Measurements from ENCODE around the gene SRSF11. TPM values are rescaled to one million over a fixed set of nuclear protein-coding genes. Genes with fewer than 3 reads are reported as not detected.

SRSF11 gene, protein sequence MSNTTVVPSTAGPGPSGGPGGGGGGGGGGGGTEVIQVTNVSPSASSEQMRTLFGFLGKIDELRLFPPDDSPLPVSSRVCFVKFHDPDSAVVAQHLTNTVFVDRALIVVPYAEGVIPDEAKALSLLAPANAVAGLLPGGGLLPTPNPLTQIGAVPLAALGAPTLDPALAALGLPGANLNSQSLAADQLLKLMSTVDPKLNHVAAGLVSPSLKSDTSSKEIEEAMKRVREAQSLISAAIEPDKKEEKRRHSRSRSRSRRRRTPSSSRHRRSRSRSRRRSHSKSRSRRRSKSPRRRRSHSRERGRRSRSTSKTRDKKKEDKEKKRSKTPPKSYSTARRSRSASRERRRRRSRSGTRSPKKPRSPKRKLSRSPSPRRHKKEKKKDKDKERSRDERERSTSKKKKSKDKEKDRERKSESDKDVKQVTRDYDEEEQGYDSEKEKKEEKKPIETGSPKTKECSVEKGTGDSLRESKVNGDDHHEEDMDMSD
- total RNA-seq = 42.9 and 59.0 TPM in 2 replicates

DNA sequence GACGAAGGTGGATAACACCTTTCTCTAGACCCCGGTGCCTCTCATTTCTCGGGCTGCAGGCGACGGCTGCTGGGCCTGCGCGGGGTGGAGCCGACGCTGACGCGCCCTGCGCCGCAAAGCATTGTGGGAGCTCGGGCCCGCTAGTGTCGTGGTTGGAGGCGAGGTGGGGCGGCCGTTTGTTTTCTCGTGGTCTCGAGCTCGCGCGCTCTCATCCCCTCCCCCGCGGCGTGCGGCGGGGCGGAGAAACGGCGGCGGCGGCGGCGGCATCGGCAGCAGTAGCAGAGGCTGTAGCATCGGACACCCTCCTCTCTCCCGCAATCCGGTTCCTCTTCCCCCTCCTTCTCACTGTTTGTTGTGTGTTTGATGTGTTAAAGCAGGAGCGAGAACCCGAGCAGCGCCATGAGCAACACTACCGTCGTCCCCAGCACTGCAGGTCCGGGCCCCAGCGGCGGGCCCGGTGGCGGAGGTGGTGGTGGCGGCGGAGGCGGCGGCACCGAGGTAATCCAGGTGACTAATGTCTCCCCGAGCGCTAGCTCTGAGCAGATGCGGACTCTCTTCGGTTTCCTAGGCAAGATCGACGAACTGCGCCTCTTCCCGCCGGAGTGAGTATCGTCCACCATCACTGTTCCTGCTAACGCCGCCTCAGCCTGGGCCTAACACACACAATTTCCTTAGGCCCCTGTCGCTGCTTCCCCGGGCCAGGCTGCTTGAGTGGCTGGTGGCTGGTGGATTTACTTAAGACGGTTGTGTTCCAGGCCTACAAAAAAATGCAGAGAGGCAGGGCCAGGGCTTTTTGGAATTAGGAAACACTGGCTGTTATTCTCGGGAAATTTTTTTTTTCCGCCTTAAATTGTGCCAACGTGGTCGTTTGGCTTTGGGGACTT lies at the start of gene SRSF11:
TSS of gene SRSF11 (plus strand) at position 143 of the 884 bp plus-strand sequence. CDS start at position 400, 257 bp downstream.

DNA sequence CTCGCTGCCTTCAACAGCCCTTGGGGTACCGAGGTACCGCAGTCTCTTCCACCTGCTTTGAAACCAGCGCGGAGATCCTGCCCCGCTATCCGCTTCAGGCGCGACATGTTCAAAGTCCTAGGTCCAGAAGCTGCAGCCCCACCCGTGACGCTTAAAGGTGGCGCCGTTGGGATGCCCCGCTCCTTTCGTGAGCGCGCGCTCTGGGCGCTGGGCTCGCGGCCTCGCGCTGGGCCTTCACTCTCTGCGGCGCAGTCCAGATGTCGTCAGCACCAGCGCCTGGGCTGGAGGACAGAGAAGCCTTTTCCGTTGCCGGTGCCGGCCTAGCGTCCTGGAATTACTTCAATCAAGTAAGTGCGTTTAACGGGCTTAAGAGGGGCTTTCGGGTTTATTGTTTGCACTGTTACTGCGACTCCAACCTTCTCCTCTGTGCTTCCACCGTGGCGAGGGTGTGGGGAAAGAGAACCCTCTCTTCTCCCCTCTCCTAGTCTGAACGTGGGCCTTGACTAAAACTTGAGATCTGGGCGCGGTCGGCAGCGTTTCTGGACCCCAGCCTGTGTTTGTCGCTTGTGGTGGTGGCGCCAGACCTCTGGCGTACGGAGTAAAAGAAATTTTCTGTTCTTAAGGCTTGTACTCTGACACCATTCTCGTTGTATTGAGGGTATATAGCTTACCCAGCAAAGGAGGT lies 15.6 kb upstream of the SRSF11 start, which contains the start of gene LRRC40:
TSS of gene LRRC40 (minus strand) at position 146 of the 685 bp plus-strand sequence. CDS start at position 107, 39 bp downstream.

Other genes starting within 250 kb of the SRSF11 start
- gene LRRC40, start 15.8 kb upstream of the SRSF11 start, total RNA-seq = 17.6 and 23.2 TPM in 2 replicates
- 9.1 and 10.6 TPM in 2 replicates for gene ANKRD13C, start 133.3 kb downstream of the SRSF11 start, total RNA-seq
- gene CTH, start 189.9 kb downstream of the SRSF11 start, total RNA-seq = 9.0 and 9.4 TPM in 2 replicates

All from hair follicular keratinocyte (primary cell).